GM18508 (cell line): Measurements from ENCODE around the gene PHRF1.

Experiments used
- ATAC-seq: cut with Tn5 transposase; IDR thresholded peaks from one replicate; pipeline ENCODE4 v1.9.1; 2021; ENCODE audit warnings: moderate number of reproducible peaks; ENCODE audit not compliant: insufficient read depth, unreplicated experiment

The PHRF1 gene

DNA sequence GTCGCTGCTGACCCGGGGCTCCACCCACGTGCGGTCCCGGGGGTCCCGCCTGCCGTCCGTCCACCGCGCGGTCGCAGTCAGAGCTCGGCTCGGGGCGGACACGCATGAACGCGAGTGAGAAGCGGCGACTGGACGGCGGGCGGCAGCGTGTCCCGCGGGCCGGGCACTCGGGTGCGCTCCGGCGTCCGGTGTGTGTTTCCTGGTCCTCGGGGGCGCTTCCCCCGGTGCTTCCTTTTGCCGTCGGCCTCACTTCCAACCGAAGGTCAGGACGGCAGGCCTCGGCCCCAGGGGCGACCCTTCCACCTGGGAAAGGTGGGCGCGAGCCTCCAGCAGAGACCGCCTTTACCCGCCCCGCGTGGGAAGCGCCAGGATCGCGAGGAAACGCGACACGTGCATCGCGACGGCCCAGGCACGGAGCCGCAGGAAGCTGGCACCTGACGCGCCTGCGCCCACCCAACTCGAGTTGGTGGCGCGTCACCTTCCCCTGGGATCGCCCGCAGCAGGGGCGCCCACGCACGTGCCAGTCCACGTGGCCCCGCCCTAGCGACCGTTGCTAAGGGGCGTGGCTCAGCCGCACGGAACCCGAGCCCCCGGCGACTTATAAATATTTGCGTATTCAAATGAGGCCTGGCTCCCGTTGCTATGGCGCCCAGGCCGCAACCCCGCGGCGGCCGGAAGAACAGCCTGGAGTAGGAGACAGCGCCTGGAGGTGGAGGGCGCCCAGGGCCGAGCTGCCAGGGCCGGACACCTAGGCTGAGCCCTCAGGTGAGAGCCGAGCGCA is 39.2 kb upstream of the PHRF1 start, which contains the start of gene LRRC56:
TSS of gene LRRC56 (plus strand) at position 687 of the 781 bp plus-strand sequence. CDS start 3,158 bp downstream, outside the sequence.
- peak; percentile 33 for ATAC-seq

DNA sequence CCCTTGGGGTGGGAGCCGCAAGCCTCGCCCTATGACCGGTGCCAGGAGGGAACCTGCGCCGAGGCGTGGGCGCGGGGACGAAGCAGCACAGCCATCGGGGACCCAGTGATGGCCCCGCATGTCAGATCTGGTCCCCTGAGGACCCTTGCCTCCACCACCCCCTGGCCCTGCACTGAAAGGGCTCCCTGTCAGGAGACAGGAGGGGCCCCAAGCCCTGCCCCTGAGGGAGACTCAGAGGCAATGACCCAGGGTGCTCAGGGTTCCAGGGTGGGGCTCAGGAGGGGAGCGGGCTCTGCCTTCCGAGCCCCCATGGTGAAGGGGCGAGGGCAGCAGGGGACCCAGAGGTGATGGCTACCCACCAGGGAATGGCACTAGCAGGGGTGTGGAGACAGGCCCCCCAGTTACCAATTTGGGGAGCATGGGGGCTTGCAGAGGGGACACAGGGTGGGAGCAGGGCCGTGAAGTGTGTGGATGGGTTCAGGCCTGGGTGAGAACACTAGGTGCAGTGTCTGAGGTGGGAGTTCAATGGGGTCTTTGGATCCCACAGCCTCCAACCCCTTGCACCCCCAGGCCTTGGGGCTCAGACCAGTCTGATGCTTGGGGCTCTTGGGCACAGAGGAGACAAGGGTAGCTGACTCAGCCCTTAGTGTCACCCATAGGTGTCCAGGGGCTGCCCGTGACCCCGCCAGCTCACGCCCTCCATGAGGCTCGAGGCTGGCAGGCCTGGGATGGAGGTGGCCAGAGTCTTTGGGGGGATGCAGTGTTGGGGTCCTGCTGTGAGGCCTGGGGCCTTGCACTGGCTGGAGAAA is 38.4 kb upstream of the PHRF1 start:
- no peak for ATAC-seq

DNA sequence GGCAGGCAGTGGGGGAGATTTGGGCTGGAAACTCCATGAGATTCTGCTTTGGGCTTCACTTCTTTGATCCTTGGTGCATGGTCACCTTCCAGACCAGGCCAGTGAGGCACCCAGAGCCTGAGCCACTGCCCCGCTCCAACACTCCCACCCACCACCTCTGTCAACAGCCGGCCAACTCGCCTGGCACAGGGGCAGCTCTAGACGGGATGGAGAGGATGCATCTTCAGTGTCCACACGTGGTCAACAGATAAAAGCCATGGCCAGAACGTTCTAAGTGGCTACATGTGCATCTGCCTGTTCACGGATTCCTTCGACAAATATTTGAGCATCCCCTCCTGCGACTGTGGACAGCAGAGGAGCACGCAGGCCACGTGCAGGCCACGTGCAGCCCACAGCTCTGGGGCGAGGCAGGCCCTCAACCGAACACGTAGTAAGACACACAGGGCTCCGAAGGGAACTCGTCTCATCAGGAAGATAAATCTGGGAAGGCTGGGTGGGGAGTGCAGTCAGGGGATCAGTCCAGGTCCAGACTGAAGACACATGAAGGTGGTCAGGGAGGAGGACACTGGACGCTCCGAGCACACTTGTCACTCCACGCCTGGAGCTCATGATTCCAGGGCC is 37.7 kb upstream of the PHRF1 start:
- no peak for ATAC-seq

DNA sequence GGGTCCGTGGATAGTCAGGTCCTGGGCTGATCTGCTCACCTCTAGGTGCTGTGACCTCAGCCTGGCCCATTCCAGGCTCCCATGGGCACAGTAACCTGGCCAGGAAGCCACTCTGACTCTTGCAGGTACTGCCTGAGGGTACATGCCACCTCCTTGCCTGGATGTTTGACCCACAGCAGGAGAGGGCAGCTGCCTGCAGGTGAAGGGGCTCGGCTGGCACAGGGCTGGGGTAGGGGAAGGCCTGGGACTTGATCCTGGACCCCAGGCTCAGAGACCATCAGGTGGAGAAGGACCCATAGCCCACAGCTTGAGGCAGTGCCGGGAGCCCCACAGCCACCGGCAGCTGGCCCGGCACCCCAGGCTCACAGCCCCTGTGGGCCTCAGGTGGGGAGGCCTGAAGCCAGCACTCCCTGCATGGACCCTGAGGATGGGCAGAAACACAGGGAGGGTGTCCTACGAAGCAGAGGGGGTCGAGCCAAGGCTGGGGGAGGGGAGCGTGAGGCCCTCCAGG is 36.2 kb upstream of the PHRF1 start:
- ATAC-seq, result no peak

DNA sequence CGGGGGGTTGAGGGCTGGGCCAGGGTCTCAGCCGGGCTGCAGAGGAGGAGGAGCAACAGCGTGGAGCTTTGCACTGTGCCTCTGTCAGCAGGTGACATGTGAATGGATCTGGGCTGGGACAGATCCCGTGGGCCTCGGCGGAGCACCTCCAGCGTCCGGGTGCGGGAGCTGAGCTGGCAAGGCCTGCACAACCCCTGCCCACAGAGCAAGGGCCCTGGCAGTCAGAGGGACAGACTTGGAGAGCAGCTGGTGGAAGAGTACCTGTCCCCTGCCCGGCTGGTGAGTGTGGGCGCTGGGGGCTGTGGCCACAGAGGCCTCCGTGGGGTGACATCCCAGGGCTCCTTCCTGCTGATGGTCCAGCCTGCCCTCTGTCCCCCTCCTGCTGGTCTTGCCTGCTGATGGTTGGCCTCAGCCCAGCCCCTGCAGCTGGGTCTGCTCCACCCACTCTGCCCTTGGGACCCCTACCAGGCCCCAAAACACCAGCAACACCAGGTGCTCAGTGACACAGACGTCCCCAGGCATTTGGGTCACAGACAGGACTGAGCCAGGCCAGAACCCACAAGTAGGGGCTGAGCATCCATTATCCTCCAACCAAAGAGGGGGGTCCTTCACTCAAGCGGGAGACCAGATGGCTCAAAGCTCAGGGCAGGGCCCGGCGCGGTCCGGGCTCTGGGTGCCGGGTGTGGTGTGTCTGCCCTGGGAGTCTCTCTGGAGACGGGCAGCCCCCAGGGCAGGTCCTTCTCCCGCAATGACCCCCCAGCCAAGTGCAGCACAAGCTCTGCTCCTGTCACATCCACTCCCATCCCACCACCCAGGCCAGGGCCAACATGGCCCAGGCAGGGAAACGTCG is 35.5 kb upstream of the PHRF1 start:
- ATAC-seq, result no peak

DNA sequence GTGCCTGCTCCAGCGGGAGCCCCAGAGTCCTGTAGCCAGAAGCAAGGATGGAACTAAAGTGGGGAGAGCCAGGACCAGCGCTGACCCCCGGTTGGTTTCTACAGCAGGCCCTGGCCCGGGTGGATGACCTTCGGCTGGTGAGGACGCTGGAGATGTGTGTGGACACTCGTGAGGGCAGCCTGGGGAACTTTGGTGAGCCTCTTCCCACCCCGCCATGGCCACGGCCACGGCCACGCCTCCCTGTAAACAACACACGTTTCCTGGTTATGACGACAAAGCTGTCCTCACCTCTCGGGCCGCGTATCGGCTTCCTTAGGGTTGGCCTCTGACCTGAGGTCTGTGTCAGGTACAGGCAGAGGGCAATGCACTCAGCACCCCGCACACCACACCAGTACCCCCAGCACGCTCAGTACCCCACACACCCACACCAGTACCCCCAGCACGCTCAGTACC is 34.8 kb upstream of the PHRF1 start:
- ATAC-seq, result no peak

DNA sequence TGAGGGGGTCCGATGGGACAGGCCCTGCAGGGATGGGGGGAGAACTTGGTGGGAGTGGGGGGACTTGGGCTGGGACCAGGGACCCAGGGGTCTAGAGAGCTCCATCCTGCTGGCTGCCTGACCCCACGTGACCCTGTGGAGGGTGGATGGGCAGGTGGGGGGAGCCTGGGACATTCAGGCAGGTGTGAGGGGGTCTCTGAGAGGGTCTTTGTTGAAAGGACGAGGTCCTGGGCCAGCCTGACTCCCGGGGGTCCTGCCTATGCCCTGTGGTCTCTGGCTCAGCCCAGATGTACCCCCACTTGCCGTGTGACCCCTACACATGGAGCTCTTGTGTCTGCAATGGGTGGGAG is 31.5 kb upstream of the PHRF1 start:
- ATAC-seq, result no peak

DNA sequence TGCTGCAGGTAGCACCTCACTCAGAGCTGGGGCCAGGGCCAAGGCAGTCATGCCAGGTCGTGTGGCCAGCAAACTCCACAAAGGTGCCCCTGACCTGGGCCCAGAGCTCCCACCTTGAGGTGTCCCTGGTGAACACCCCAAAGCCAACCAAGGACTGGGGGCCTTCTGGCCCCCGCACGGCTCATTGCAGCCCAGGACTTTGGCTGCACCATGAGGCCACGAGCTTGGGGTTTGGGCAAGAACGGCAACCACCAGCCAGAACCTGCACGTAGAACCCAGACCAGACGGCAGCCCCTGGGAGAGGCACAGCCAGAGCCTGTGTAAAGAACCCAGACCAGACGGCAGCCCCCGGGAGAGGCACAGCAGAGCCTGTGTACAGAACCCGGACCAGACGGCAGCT is 31.1 kb upstream of the PHRF1 start:
- ATAC-seq, result no peak

DNA sequence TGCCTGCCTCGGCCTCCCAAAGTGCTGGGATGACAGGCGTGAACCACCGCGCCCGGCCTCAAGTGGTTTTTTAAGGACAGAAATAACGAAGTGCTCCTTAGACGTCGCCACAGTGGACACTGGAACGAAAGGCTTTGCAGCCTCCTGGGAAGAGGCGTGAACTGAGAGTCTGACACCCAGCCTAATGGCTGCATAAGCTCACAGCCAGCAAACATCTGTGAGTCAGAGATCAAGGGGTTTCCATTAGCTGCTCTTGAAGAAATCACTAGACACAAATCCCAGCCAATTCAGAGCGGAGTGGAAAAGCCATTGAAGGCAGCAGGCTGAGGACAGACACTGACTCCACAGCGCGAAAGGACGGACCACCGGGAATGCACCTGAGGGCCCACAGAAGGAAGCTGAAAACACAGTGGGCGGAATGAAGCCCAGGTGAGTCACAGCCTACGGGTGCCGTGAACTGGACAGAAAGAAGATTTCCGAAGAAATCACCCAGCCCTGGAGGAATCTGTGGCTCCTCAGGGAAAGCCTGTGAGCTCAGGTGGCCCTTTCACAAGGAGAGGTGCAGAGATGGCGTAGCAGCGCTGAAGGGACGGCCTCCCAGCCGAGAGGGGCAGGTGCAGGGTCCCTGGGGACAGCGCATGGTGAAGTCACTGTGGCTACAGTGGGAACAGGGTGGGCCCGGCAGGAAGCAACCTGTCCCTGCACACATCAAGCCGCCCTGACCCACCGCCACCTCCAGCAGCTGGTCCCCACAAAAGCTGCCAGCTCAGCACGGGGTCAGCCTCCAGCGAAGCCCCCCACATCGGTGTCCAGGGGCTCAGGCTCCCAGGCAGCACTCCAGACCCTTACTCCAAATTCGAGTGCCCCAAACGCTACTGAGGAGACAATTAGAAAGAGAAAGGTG is 27.3 kb upstream of the PHRF1 start:
- no peak for ATAC-seq

DNA sequence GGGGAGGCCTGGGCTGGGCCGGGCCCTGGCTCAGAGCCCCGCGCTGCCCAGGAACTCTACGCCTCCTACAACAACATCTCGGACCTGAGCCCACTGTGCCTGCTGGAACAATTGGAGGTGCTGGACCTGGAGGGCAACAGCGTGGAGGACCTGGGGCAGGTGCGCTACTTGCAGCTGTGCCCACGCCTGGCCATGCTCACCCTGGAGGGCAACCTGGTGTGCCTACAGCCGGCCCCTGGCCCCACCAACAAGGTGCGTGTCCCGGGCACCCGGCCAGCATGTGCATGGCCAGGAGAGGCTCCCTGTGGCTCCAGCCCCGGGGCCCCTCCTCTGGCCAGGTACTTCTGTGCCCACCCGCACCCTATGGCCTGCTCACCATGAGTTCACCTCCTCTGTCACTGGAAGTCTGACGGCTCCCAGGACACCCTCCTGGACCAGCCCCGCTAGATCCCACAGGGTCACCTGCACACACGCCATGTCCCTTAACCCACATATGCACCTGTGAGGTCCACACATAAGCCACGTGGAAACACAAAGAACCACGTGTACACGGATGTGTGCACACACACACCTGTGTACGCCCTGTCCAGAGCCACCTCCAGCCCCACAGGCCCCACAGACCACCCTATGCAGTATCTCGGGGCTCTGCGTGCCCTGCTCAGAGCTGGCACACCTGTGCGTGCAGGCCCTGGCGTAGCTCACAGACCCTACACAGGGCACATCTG is 26.1 kb upstream of the PHRF1 start:
- ATAC-seq, result no peak

DNA sequence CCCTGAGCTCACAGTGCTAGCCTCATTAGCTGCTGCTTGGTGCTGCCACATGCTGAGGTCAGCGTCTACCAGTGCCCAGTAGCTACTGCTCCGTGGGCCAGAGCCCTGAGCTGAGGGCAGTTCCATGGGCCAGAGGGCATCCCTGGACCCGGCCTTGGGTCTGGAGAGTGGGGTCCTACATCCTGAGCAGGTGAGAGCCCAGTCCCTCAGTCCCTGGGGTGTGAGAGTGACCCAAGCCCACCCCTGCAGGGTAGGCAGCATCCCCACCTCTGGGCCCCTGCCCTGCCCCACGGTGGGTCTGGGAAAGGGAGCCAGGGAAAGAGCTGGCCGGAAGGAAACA is 25.6 kb upstream of the PHRF1 start:
- no peak for ATAC-seq

DNA sequence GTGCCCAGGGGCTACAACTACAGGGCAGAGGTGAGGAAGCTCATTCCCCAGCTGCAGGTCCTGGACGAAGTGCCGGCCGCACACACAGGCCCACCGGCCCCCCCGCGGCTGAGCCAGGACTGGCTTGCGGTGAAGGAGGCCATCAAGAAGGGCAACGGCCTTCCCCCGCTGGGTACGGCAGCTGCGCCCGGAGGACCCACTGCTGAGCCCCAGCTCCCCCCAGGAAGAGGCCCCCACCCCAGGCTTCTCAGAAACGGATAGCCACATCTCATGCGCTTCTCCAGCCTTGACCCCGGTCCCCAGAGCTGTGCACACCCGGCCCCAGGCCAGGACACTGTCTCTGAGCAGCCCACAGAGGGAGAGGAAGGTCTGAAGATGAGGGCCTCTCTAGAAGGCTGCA is 25.1 kb upstream of the PHRF1 start:
- no peak for ATAC-seq

DNA sequence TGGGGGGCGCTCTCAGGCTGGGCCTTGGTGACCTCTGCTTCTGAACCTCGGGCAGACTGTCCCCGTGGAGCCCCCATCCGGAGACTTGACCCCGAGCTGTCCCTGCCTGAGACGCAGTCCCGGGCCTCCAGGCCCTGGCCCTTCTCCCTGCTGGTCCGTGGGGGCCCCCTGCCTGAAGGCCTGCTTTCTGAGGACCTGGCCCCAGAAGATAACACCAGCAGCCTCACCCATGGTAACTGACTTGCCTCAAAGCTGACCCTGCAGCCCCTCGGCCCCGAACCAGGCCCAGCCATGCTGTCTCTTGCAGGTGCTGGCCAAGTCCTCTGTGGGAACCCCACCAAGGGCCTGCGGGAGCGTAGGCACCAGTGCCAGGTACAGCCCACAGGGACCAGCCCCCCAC is 24.7 kb upstream of the PHRF1 start:
- no peak for ATAC-seq

DNA sequence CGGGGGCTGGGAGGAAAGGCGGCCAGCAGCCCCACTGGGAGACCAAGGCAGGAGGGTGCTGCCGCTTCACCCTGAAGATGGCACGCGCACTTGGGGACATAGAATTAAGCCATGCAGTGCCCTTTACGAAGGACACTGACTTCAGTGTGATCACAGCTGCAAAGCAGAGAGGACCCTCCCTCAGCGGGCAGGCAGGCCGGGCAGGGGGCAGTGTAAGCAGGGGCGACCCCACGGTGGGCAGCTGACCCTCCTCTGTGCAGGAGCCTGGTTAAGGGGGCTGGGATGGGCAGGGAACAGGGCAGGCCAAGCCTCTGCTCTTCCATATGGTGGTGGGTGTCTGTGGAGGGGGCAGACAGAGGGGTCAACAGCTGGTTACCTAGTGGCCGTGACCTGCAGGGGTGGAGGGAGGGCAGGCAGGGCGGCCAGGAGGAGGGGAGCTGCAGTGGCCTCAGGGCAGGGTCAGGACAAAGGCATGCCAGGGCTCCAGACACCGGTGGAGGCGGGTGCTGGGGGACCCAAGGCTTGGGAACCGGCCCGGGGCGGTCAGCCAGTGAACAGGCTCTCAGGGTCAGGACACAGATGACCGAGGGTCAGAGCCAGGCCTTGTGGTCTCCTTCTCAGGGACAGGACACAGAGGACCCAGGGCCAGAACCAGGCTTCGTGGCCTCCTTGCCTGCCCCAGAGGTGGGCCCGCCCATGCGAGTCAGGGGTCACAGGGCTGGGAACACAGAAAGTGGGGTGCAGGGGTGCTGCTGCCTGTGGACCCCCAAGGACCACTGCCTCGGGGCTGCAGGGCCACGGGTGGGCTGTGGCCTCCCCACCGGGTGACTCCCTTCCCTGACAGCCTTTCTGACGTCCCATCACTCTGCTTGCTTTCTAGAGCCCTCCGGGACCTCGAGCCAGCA is 22.9 kb upstream of the PHRF1 start:
- ATAC-seq, result no peak

DNA sequence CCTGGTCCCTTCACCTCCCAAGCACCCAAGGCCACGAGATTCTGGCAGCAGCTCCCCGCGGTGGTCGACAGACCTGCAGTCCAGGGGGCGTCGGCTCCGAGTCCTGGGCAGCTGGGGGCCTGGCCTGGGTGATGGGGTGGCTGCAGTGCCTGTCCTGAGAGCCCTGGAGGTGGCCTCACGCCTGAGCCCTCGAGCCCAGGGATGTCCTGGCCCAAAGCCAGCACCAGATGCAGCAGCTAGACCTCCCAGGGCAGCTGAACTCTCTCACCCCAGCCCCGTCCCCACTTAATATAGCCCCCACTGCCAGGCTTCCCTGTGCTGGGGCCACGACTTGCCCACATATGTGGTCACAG is 22.3 kb upstream of the PHRF1 start:
- no peak for ATAC-seq

DNA sequence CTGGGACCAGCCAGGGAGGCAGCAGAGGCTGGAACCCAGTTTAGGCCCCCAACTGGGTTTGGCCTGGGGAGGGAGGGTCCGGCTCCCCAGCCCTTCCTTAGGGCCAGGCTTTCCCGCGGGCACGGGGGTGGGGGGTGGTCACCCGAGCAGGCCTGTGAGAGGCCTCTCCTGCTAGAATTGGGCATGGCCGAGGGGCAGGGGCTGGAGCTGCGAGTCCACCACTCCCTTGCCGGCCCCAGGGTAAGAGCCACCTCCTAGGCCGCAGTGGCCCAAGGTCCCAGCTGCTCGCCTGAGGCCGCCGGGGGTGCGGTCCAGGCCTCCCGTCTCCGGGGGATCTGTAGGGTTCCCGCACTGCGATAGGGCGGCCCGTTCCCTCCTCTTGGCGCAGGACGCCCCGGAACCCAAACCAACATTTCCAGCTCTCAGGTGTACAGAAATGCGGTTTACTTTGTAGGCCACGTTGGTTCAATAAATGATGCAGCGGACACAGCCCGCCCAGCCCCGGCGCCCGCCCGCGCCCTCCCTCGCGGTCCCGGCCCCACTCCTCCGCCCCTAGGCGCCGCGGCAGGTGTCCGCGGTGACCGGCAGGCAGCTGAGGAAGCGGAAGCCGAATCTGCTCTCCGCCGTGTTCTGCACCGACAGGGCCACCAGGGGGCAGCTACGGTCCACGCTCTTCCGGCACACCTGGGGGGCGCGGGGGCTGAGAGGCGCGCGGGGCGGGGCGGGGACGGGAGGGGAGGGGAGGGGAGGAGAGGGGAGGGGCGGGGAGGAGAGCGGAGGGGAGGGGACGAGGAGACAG is 21.6 kb upstream of the PHRF1 start:
- ATAC-seq, result no peak

DNA sequence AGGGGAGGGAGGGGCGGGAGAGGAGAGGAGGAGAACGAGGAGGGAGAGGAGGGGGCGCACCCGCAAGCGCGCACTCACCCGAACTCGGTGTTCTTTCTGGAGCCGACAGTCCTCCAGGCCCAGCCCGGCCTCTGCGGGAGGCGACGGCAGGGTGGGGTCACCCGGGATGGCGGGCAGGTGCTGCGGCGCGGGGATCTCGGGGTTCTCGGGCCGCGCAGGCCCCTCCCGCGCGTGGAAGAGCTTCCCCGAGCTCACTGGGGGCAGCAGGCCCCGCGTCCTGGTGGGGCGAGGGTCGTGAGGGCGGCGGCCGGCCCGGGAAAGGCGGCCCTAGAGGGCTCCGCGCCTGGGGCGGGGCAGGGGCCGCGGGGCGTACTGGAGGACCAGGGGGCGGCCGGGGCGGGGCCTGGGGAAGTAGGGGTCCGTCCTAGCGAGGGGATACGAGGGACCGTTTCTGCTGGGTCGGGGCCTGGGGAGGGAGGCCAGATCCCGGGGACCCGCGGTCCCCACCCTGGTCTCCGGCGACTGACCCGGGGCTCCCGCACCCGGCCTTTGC is 21.0 kb upstream of the PHRF1 start:
- no peak for ATAC-seq
